ENCODE measurements around the gene C9orf50.

The C9orf50 gene

GRCh38 chr9:129611307-129611800, 9.5 kb downstream of the C9orf50 start:
- Mint-ChIP-seq H3K27me3 (no peaks in the 10 kb centered on the region), H3K9me3 (no peaks in the 10 kb centered on the region), H3K27ac (no peak overlapping the region), H3K4me1 (peaks cover 47% of the 10 kb centered on the region), H3K4me3 (peak overlapping the region; percentile 83 to 87)
- no peak for DNase-seq
- ATAC-seq = no peak

GRCh38 chr9:129610473-129611306, 10.2 kb downstream of the C9orf50 start:
- no peaks in the 10 kb centered on the region for H3K27me3 Mint-ChIP-seq
- no peak overlapping the region for H3K27ac Mint-ChIP-seq
- H3K4me3 Mint-ChIP-seq = peak overlapping the region; percentile 83 to 87
- DNase-seq (peak; percentile 74 to 80), ATAC-seq (peak; percentile 65)
- H3K4me1 Mint-ChIP-seq = peaks cover 54% of the 10 kb centered on the region
- no peaks in the 10 kb centered on the region for H3K9me3 Mint-ChIP-seq

DNA sequence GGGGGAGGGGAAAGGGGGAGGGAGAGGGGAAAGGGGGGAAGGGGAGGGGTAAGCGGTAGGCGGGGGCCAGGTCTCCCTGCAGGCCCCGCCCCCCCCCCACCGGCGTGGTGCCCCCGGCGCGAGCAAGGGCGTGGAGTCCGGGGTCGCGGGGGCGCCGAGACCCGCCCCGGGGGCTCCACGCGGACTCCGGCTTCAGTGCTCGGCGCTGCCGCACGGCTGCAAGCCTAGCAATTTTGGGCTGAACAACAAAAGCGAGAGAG, 10.8 kb downstream of the C9orf50 start:
- Mint-ChIP-seq H3K27ac (no peak overlapping the region), H3K4me1 (peaks cover 56% of the 10 kb centered on the region), H3K4me3 (peak overlapping the region; percentile 83 to 87), H3K9me3 (no peaks in the 10 kb centered on the region), H3K27me3 (no peaks in the 10 kb centered on the region)
- DNase-seq (no peak), ATAC-seq (no peak)

GRCh38 chr9:129609486-129610212, 11.3 kb downstream of the C9orf50 start:
- Mint-ChIP-seq H3K9me3 (no peaks in the 10 kb centered on the region), H3K4me1 (peaks cover 61% of the 10 kb centered on the region), H3K27me3 (no peaks in the 10 kb centered on the region), H3K27ac (peak overlapping the region; percentile 94 to 97), H3K4me3 (peak overlapping the region; percentile 94 to 98)
- peak; percentile 41 to 51 for DNase-seq
- ATAC-seq = peak; percentile 54

DNA sequence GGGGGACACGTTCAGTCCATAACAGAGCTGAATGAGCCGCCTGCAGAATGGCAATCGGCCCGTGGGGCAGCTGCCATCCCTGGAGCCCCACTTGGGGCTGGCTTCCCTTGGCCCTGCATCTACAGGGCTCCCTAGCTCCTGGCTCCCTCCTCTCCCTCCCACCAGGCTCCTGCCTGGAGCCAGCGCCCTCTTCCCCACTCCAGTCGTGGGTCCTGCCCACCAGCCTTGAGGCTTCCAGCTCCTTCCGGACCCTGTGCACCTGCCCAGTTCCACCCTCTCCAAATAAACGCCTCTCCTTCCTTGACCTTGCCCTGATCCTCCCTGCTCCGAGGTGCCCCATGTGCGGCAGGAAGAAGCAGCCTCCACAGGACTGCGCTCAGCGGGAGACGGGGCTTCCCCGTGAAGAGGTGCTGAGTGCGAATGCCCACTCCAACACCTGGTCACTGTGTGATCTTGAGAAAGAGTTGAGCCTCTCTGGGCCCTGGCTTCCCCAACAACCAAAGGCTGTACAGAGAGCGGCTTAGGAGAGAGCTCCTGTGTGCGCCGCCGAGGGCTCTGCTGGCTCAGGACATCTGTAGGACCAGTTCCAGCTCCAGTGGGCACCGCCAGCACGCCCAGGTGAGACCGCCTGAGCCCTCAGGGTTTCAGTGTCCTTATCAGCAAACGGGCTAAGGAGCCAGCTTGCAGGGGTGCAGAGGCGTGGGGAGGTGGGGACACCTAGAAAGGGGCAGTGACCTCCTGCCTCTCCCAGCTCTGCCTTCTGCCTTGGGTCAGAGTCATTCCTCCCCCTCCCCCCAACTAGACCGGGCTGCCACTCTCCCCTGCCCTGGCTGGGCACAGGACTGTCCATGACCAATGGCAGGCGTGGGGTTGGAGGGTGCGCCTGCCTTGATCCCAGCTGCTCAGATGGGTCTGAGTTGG, 12.1 kb downstream of the C9orf50 start:
- DNase-seq (no peak), ATAC-seq (no peak)
- H3K4me1 Mint-ChIP-seq = peaks cover 67% of the 10 kb centered on the region
- H3K4me3 Mint-ChIP-seq = no peak overlapping the region
- peak overlapping the region in 1 of 2 donors; percentile 19 for H3K27ac Mint-ChIP-seq
- no peaks in the 10 kb centered on the region for H3K27me3 Mint-ChIP-seq
- H3K9me3 Mint-ChIP-seq = no peaks in the 10 kb centered on the region

DNA sequence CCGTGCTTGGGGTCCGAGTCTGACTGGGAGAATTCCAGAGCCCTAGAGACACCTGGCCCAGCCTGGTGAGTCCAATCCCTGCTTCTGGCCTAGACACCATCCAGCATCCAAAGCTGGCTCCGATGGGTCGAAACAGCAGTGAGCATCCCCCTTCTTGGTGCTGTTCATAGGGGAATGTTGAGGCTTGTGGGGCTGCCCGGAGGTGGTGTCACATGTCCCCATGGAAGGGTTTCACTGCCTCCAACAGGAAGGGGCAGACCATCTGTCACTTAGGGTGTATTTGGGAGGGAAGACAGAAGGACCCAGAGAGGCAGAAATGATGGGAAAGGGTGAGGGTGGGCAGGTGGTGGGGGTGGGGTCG, 13.9 kb downstream of the C9orf50 start:
- H3K4me1 Mint-ChIP-seq = peaks cover 84% of the 10 kb centered on the region
- ATAC-seq (no peak), DNase-seq (no peak)
- peak overlapping the region; percentile 75 to 90 for H3K27ac Mint-ChIP-seq
- H3K27me3 Mint-ChIP-seq = no peaks in the 10 kb centered on the region
- peak overlapping the region; percentile 57 to 67 for H3K4me3 Mint-ChIP-seq
- H3K9me3 Mint-ChIP-seq = no peaks in the 10 kb centered on the region

- Mint-ChIP-seq H3K4me3 (no peak overlapping the region), H3K4me1 (peaks cover 84% of the 10 kb centered on the region), H3K27me3 (peaks cover 1% of the 10 kb centered on the region), H3K9me3 (no peaks in the 10 kb centered on the region), H3K27ac (peak overlapping the region in 1 of 2 donors; percentile 90)
- ATAC-seq = no peak
- no peak for DNase-seq
Measured at GRCh38 chr9:129606161-129607026, 14.5 kb downstream of the C9orf50 start.

- DNase-seq (no peak), ATAC-seq (no peak)
- Mint-ChIP-seq H3K4me1 (peaks cover 71% of the 10 kb centered on the region), H3K9me3 (no peaks in the 10 kb centered on the region), H3K27ac (no peak overlapping the region), H3K4me3 (no peak overlapping the region), H3K27me3 (peaks cover 11% of the 10 kb centered on the region)
Measured at GRCh38 chr9:129604766-129605163, 16.1 kb downstream of the C9orf50 start.

- DNase-seq = no peak
- no peaks in the 10 kb centered on the region for H3K9me3 Mint-ChIP-seq
- no peak overlapping the region for H3K4me3 Mint-ChIP-seq
- no peak overlapping the region for H3K27ac Mint-ChIP-seq
- peaks cover 11% of the 10 kb centered on the region for H3K27me3 Mint-ChIP-seq
- peaks cover 65% of the 10 kb centered on the region for H3K4me1 Mint-ChIP-seq
- no peak for ATAC-seq
Measured at GRCh38 chr9:129604056-129604765, 16.7 kb downstream of the C9orf50 start.

DNA sequence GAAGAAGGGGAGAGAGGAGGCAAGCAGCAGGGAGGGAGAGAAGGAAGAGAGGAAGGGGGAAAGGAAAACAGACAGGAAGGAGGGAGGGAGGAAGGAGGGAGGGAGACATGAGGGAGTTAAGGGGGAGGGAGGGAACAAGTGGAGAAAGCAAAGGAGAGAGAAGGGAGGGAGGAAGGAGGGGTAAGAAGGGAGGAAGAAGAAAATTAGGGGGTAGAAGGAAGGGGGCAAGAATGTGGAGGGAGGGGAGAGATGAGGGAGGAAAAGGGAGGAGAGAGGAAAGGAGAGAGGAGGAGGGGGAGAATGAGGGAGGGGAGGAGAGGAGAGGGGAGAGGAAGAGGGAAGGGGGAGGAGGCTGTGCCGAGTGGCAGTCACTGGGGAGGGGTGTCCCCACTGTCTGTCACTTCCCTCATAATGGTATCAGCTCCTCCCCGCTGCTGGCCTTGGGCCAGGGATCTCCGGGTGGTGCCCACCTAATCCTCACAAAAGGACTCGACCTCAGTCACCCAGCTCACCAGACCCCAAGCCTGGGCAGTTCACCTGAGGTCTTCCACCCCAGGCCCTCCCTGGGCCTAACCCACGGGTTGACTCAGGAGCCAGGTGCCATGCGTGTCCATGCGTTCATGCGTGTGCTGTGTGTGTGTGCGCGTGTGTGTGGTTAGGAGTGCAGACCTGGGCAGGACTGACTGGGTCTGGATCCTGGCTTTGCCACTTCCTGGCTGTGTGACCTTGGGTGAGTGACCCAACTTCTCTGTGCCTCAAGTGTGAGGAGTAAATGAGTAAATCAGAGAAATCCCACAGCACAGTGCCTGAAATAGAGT, 18.1 kb downstream of the C9orf50 start:
- H3K4me3 Mint-ChIP-seq = no peak overlapping the region
- peaks cover 19% of the 10 kb centered on the region for H3K27me3 Mint-ChIP-seq
- H3K4me1 Mint-ChIP-seq = peaks cover 63% of the 10 kb centered on the region
- H3K27ac Mint-ChIP-seq = peak overlapping the region; percentile 61 to 89
- ATAC-seq (peak; percentile 48), DNase-seq (no peak)
- H3K9me3 Mint-ChIP-seq = no peaks in the 10 kb centered on the region

GRCh38 chr9:129601082-129601674, 19.7 kb downstream of the C9orf50 start:
- H3K4me1 Mint-ChIP-seq = peaks cover 58% of the 10 kb centered on the region
- ATAC-seq (no peak), DNase-seq (no peak)
- H3K9me3 Mint-ChIP-seq = no peaks in the 10 kb centered on the region
- no peak overlapping the region for H3K4me3 Mint-ChIP-seq
- H3K27me3 Mint-ChIP-seq = peaks cover 24% of the 10 kb centered on the region
- no peak overlapping the region for H3K27ac Mint-ChIP-seq

- DNase-seq = no peak
- Mint-ChIP-seq H3K27me3 (peaks cover 41% of the 10 kb centered on the region), H3K27ac (peak overlapping the region in 1 of 2 donors; percentile 16), H3K9me3 (no peaks in the 10 kb centered on the region), H3K4me3 (peak overlapping the region; percentile 52 to 62), H3K4me1 (peaks cover 43% of the 10 kb centered on the region)
- peak; percentile 54 for ATAC-seq
Measured at GRCh38 chr9:129598089-129598596, 22.8 kb downstream of the C9orf50 start.
